ENCODE data around the gene RTP1.

The RTP1 gene

GRCh38 chr3:187243933-187244524 is 46.7 kb downstream of the RTP1 start:
- no peak for DNase-seq

- DNase-seq, result peak; percentile 39
Observed at GRCh38 chr3:187247398-187247797, 50.1 kb downstream of the RTP1 start.

All from activated CD4-positive, alpha-beta T cell treated with anti-CD3 and anti-CD28 coated beads, Interleukin-10, Interleukin-2, amounts not matched to agents 100 ng/mL and 50 ng/mL, durations not matched to agents 16 hours and 8 hours (primary cell).